WERI-Rb-1 (cell line): ENCODE data around the gene CDH4.

Experiments
- DNase-seq: peaks from one replicate; pipeline ENCODE4 v3.0.0-alpha.2; 2020
- H3K27ac ChIP-seq: fragments of 250-450 bp; sonication (Bioruptor Pico); 2 replicates; pipeline ENCODE4 v1.5.1; 2020; ENCODE audit warnings: mild to moderate bottlenecking, moderate library complexity
- H3K27me3 ChIP-seq: fragments of 250-450 bp; sonication (Bioruptor Pico); 2 replicates; pipeline ENCODE4 v1.5.1; 2021; ENCODE audit warnings: mild to moderate bottlenecking, low read depth, moderate library complexity; ENCODE audit not compliant: insufficient read depth, severe bottlenecking
- H3K36me3 ChIP-seq: fragments of 250-450 bp; sonication (Bioruptor Pico); 2 replicates; pipeline ENCODE4 v1.5.1; 2020; ENCODE audit warnings: mild to moderate bottlenecking, moderate library complexity
- H3K4me3 ChIP-seq: 2 replicates; pipeline ENCODE4 v1.5.1; 2011; ENCODE audit warnings: low read depth, mild to moderate bottlenecking, control low read depth, low read length
- H3K9me3 ChIP-seq: fragments of 250-450 bp; sonication (Bioruptor Pico); 2 replicates; pipeline ENCODE4 v1.5.1; 2021; ENCODE audit warnings: mild to moderate bottlenecking, moderate library complexity; ENCODE audit not compliant: severe bottlenecking
- CTCF ChIP-seq: IDR thresholded peaks from 2 replicates; pipeline ENCODE4 v1.5.1; 2011; ENCODE audit warnings: low read depth, mild to moderate bottlenecking, control low read depth, inconsistent platforms, low read length

The CDH4 gene

GRCh38 chr20:61673152-61673847 is 421.2 kb downstream of the CDH4 start:
- Histone ChIP-seq H3K36me3 (no peaks in the 10 kb centered on the region), H3K27ac (no peak overlapping the region), H3K27me3 (peaks cover 83% of the 10 kb centered on the region), H3K4me3 (no peak overlapping the region), H3K9me3 (no peaks in the 10 kb centered on the region)
- TF ChIP-seq CTCF, result no peak
- no peak for DNase-seq

- TF ChIP-seq CTCF, result no peak
- H3K27ac ChIP-seq, result no peak overlapping the region
- peaks cover 81% of the 10 kb centered on the region for H3K27me3 ChIP-seq
- no peaks in the 10 kb centered on the region for H3K36me3 ChIP-seq
- no peaks in the 10 kb centered on the region for H3K9me3 ChIP-seq
- no peak overlapping the region for H3K4me3 ChIP-seq
- no peak for DNase-seq
These were observed 422.1 kb downstream of the CDH4 start for GRCh38 chr20:61674121-61674520.

GRCh38 chr20:61674688-61675087 is 422.6 kb downstream of the CDH4 start:
- H3K27ac ChIP-seq, result no peak overlapping the region
- H3K9me3 ChIP-seq, result no peaks in the 10 kb centered on the region
- no peaks in the 10 kb centered on the region for H3K36me3 ChIP-seq
- H3K4me3 ChIP-seq, result no peak overlapping the region
- DNase-seq, result no peak
- TF ChIP-seq CTCF, result no peak
- H3K27me3 ChIP-seq, result peaks cover 82% of the 10 kb centered on the region

- Histone ChIP-seq H3K27ac (no peak overlapping the region), H3K9me3 (no peaks in the 10 kb centered on the region), H3K27me3 (peaks cover 84% of the 10 kb centered on the region), H3K4me3 (no peak overlapping the region), H3K36me3 (no peaks in the 10 kb centered on the region)
- TF ChIP-seq CTCF, result no peak
- DNase-seq, result no peak
These were observed 425.9 kb downstream of the CDH4 start for GRCh38 chr20:61677928-61678327.

- no peak for DNase-seq
These were observed 426.4 kb downstream of the CDH4 start for GRCh38 chr20:61678437-61678836.

More at GRCh38 chr20:61678437-61678836, 426.4 kb downstream of the CDH4 start:
- Histone ChIP-seq H3K9me3 (no peaks in the 10 kb centered on the region), H3K36me3 (no peaks in the 10 kb centered on the region), H3K4me3 (no peak overlapping the region), H3K27ac (no peak overlapping the region), H3K27me3 (peaks cover 84% of the 10 kb centered on the region)
- TF ChIP-seq CTCF, result no peak
